Activated T-helper 17 cell treated with anti-CD3 and anti-CD28 coated beads, Interleukin-2, amount 50 U/mL, for 72 hours (primary cell): ENCODE measurements around the gene GPATCH4. TPM values are rescaled to one million over a fixed set of nuclear protein-coding genes. Genes with fewer than 3 reads are reported as not detected.

ENCODE experiments used
- ATAC-seq: fragments of 150-1000 bp; cut with Tn5 transposase; replicated peaks from 2 replicates; pipeline ENCODE4 v1.10.0; 2021; ENCODE audit warnings: mild to moderate bottlenecking, moderate library complexity
- H3K27ac Mint-ChIP-seq: one replicate; pipeline ENCODE4 v1.8.0; 2022; ENCODE audit warnings: mixed read lengths
- H3K27me3 Mint-ChIP-seq: one replicate; pipeline ENCODE4 v1.8.0; 2022; ENCODE audit warnings: mixed read lengths
- H3K36me3 Mint-ChIP-seq: one replicate; pipeline ENCODE4 v1.8.0; 2022; ENCODE audit warnings: low read depth, mild to moderate bottlenecking, mixed read lengths
- H3K4me1 Mint-ChIP-seq: one replicate; pipeline ENCODE4 v1.8.0; 2022; ENCODE audit warnings: mixed read lengths
- H3K4me3 Mint-ChIP-seq: one replicate; pipeline ENCODE4 v1.8.0; 2022; ENCODE audit warnings: mild to moderate bottlenecking, mixed read lengths
- H3K9me3 Mint-ChIP-seq: one replicate; pipeline ENCODE4 v1.8.0; 2022; ENCODE audit warnings: mixed read lengths
- total RNA-seq, 2 donors: library from RNA; stranded (reverse); gene quantifications; one replicate each; pipeline ENCODE4 v1.2.3, GENCODE V29; 2022

The GPATCH4 gene
- 10 to 100 TPM; 21.3 to 51.8 TPM for total RNA-seq

DNA sequence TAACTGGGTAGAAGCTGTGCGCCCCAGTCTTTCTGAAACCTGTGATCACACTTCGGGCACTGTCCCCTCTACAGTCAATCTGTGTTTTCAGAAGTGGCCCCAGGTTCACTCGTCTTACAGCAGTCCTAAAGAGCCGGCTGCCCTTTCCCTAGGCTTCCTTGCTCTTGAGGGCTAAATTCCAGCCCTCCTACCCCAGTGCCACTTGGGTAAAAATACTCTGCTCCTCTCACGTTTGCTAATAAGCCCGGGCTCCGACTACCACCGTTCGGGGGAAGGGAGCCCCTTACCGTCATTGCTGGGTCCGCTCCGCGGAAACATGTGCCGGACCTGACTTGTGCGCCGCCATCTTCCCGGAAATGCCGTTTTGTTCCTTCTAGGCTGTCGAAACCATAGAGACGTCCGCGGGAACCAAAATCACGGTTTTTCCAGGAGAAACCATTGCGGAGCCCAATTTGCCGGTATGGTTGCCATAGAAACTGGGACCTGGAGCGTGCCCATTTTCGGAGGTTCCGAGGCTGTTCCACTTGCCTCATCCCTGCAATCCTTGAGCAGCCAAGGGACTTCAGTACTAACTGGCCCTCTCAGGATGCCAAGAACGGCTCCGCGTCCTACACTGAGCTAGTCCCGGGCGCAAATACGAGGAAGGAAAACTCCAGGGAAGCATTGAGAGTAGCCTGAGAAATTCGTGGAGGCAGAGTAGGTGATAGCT is at the start of gene GPATCH4:
Gene GPATCH4, minus strand, starts transcription at position 358 of the 709 bp plus-strand sequence.
- no peaks in the 10 kb centered on the region for H3K27me3 Mint-ChIP-seq
- no peaks in the 10 kb centered on the region for H3K9me3 Mint-ChIP-seq
- H3K36me3 Mint-ChIP-seq: peaks cover 53% of the 10 kb centered on the region
- peaks cover 8% of the 10 kb centered on the region for H3K4me1 Mint-ChIP-seq
- ATAC-seq: peak; percentile 87
- H3K4me3 Mint-ChIP-seq: peak within 1 kb of the TSS; percentile 88
- H3K27ac Mint-ChIP-seq: peak within 1 kb of the TSS; percentile 90

DNA sequence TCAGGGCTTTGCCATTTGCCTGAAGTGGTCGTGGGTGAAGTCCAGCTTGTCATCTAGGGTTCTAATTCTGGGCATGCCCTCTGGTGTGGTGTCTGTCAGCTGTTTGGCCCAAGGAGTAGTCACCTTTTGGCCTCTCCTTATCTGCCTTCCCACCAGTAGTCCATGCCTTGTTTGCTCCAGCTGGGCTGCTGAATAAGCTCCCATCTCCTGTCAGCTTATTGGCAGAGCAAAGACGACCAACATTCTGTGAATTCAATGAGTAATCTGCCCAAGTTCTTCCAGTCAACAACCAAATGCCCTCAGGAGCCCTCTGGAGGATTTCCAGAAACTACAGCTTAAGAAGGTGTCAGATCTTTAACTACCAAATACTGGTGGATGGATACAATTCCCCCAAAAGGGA is 47.7 kb upstream of the GPATCH4 start:
- no peak overlapping the region for H3K4me3 Mint-ChIP-seq
- peaks cover under 1% of the 10 kb centered on the region for H3K4me1 Mint-ChIP-seq
- no peaks in the 10 kb centered on the region for H3K9me3 Mint-ChIP-seq
- H3K36me3 Mint-ChIP-seq: no peaks in the 10 kb centered on the region
- no peak overlapping the region for H3K27ac Mint-ChIP-seq
- ATAC-seq: no peak
- peaks cover 58% of the 10 kb centered on the region for H3K27me3 Mint-ChIP-seq

DNA sequence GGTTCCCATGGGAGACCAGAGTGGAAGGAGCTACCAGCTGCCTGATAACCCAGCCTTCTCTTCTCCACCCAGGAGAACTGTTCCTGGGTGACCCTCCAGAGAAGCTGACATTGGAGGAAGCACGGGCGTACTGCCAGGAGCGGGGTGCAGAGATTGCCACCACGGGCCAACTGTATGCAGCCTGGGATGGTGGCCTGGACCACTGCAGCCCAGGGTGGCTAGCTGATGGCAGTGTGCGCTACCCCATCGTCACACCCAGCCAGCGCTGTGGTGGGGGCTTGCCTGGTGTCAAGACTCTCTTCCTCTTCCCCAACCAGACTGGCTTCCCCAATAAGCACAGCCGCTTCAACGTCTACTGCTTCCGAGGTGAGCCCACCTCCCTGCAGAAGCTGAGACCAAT is 47.2 kb upstream of the GPATCH4 start:
- no peak overlapping the region for H3K4me3 Mint-ChIP-seq
- no peaks in the 10 kb centered on the region for H3K9me3 Mint-ChIP-seq
- peaks cover 57% of the 10 kb centered on the region for H3K27me3 Mint-ChIP-seq
- H3K4me1 Mint-ChIP-seq: peaks cover 5% of the 10 kb centered on the region
- no peaks in the 10 kb centered on the region for H3K36me3 Mint-ChIP-seq
- H3K27ac Mint-ChIP-seq: no peak overlapping the region
- no peak for ATAC-seq

- H3K27me3 Mint-ChIP-seq: peaks cover 57% of the 10 kb centered on the region
- no peak overlapping the region for H3K4me3 Mint-ChIP-seq
- H3K9me3 Mint-ChIP-seq: no peaks in the 10 kb centered on the region
- no peak for ATAC-seq
- no peak overlapping the region for H3K27ac Mint-ChIP-seq
- H3K36me3 Mint-ChIP-seq: peaks cover 4% of the 10 kb centered on the region
- H3K4me1 Mint-ChIP-seq: peaks cover 7% of the 10 kb centered on the region
Observed at GRCh38 chr1:156647351-156647750, 46.1 kb upstream of the GPATCH4 start.

GRCh38 chr1:156646738-156647211 is 45.5 kb upstream of the GPATCH4 start:
- peaks cover 4% of the 10 kb centered on the region for H3K36me3 Mint-ChIP-seq
- H3K27me3 Mint-ChIP-seq: peaks cover 54% of the 10 kb centered on the region
- peaks cover 7% of the 10 kb centered on the region for H3K4me1 Mint-ChIP-seq
- H3K4me3 Mint-ChIP-seq: no peak overlapping the region
- H3K27ac Mint-ChIP-seq: no peak overlapping the region
- no peak for ATAC-seq
- H3K9me3 Mint-ChIP-seq: no peaks in the 10 kb centered on the region

GRCh38 chr1:156645666-156646065 is 44.4 kb upstream of the GPATCH4 start:
- Mint-ChIP-seq H3K27me3 (peaks cover 59% of the 10 kb centered on the region), H3K27ac (no peak overlapping the region), H3K4me1 (peaks cover 11% of the 10 kb centered on the region), H3K9me3 (no peaks in the 10 kb centered on the region), H3K36me3 (peaks cover 4% of the 10 kb centered on the region), H3K4me3 (no peak overlapping the region)
- no peak for ATAC-seq

- peaks cover 4% of the 10 kb centered on the region for H3K36me3 Mint-ChIP-seq
- no peak overlapping the region for H3K27ac Mint-ChIP-seq
- no peaks in the 10 kb centered on the region for H3K9me3 Mint-ChIP-seq
- H3K27me3 Mint-ChIP-seq: peaks cover 60% of the 10 kb centered on the region
- no peak overlapping the region for H3K4me3 Mint-ChIP-seq
- H3K4me1 Mint-ChIP-seq: peaks cover 11% of the 10 kb centered on the region
- no peak for ATAC-seq
Observed at GRCh38 chr1:156645056-156645455, 43.8 kb upstream of the GPATCH4 start.

- peaks cover 63% of the 10 kb centered on the region for H3K27me3 Mint-ChIP-seq
- peaks cover 4% of the 10 kb centered on the region for H3K36me3 Mint-ChIP-seq
- H3K27ac Mint-ChIP-seq: no peak overlapping the region
- H3K9me3 Mint-ChIP-seq: no peaks in the 10 kb centered on the region
- no peak for ATAC-seq
- peaks cover 11% of the 10 kb centered on the region for H3K4me1 Mint-ChIP-seq
- H3K4me3 Mint-ChIP-seq: no peak overlapping the region
Observed at GRCh38 chr1:156644640-156645039, 43.4 kb upstream of the GPATCH4 start.

DNA sequence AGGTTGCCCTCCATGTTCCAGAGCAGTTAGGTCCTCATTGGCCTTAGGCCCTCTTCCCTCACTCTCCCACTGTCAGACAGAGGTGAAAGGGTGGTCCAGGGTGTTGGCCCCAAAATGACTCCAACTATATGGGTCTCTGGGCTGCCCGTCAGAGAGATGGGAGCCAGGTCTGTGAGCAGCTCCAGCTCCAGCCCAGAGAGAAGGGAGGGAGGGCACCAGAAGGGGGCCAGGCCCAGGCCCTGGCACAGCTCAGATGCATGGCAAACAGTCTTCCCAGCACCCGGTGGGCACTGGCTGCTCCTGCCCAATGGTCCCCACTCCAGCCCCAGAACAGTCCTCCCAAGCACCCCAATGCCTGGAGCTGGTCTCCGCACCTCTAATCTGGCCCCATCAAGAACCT is 42.9 kb upstream of the GPATCH4 start:
- Mint-ChIP-seq H3K9me3 (no peaks in the 10 kb centered on the region), H3K27ac (no peak overlapping the region), H3K4me3 (no peak overlapping the region), H3K4me1 (peaks cover 11% of the 10 kb centered on the region), H3K36me3 (peaks cover 4% of the 10 kb centered on the region), H3K27me3 (peaks cover 68% of the 10 kb centered on the region)
- ATAC-seq: no peak

DNA sequence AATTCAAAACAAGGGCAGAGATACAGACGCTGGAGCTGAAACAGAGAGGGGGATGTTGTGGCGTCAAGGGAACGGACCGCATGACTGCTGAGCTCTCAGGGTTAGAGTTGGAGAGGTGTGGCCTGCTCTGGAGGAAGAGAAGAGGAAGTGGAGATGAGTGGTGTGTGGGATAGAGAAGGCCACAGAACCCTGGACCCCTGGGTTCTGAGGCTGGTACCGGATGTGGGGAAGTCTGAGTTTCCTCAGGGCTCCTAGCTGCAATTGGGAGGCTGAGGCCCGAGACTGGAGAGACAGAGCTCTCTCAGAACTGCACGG is 42.5 kb upstream of the GPATCH4 start:
- Mint-ChIP-seq H3K9me3 (no peaks in the 10 kb centered on the region), H3K27ac (no peak overlapping the region), H3K27me3 (peaks cover 71% of the 10 kb centered on the region), H3K36me3 (peaks cover 4% of the 10 kb centered on the region), H3K4me1 (peaks cover 11% of the 10 kb centered on the region), H3K4me3 (no peak overlapping the region)
- ATAC-seq: peak; percentile 91

DNA sequence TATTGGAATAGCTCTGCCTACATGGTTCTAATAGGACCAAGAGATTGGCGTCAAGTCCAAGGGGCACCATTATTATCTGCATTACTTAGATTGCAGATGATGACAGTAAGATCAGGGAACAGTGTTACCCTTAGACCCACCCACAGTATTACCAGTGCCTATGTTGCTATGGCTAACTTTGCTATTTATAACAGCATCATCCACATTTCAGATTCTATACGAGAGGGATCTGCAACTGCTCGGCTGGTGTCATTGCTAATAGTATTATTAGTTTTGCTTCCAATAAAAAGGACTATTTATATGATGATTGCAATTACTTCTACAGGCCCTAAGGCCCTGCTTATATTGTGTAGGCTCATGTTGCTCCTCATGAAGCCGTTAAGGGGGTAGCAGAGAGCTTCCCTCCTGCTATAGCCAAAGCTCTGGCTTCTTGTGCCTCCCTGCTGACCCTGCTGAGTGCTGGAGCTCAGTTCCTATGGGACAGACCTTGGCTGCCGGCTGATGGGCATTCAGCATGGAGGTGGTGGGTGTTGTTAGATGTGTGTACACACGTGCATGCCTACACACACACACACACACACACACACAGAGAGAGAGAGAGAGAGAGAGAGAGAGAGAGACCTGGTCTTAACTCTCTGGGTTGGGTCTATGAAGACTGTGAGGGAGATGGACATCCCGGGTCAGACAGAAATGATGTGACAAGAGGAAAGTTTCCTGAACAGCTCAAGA is 41.9 kb upstream of the GPATCH4 start:
- Mint-ChIP-seq H3K4me3 (peak overlapping the region; percentile 63), H3K4me1 (peaks cover 11% of the 10 kb centered on the region), H3K36me3 (peaks cover 4% of the 10 kb centered on the region), H3K9me3 (no peaks in the 10 kb centered on the region), H3K27me3 (peaks cover 72% of the 10 kb centered on the region), H3K27ac (no peak overlapping the region)
- ATAC-seq: no peak

GRCh38 chr1:156642265-156643048 is 41.2 kb upstream of the GPATCH4 start:
- no peak for ATAC-seq

GRCh38 chr1:156641761-156642264 is 40.5 kb upstream of the GPATCH4 start, which contains the start of gene BCAN:
BCAN (plus strand) TSS chr1:156642117; CDS start chr1:156646055, 3,938 bp downstream.
- H3K9me3 Mint-ChIP-seq: no peaks in the 10 kb centered on the region
- peaks cover 4% of the 10 kb centered on the region for H3K36me3 Mint-ChIP-seq
- peak; percentile 30 for ATAC-seq
- no peak within 1 kb of the TSS for H3K27ac Mint-ChIP-seq
- peaks cover 69% of the 10 kb centered on the region for H3K27me3 Mint-ChIP-seq
- H3K4me3 Mint-ChIP-seq: peak within 1 kb of the TSS; percentile 63
- peaks cover 11% of the 10 kb centered on the region for H3K4me1 Mint-ChIP-seq

More at GRCh38 chr1:156642265-156643048, 41.2 kb upstream of the GPATCH4 start:
- Mint-ChIP-seq H3K4me1 (peaks cover 11% of the 10 kb centered on the region), H3K27me3 (peaks cover 69% of the 10 kb centered on the region), H3K9me3 (no peaks in the 10 kb centered on the region), H3K27ac (no peak overlapping the region), H3K36me3 (peaks cover 4% of the 10 kb centered on the region), H3K4me3 (peak overlapping the region; percentile 63)
